Spleen (tissue), 7 donors: ENCODE results near the gene LOXHD1.

Experiments used
- CTCF ChIP-seq, 11 experiments: fragments of 200-600 bp in 7 of 11; fragments of 450-650 bp in 4 of 11; sonication (generic) in 4 of 11; IDR thresholded peaks in 8 of 11; conservative IDR thresholded peaks in 3 of 11; 1 replicate in 7 of 11; 2 replicates in 4 of 11; pipeline versions ENCODE4 v1.4.0 to v1.8.0; 2016 to 2021; ENCODE audit warnings: antibody characterized with exemption in 11 of 11, inconsistent platforms in 4 of 11, mild to moderate bottlenecking in 1 of 11
- POLR2A ChIP-seq, 3 donors: fragments of 450-650 bp; IDR thresholded peaks; one replicate each; pipeline ENCODE4 v1.5.1; 2017; ENCODE audit warnings: antibody characterized with exemption in 3 of 3, mild to moderate bottlenecking in 1 of 3
- POLR2AphosphoS5 ChIP-seq, 3 donors: sonication (generic); formaldehyde crosslinking; IDR thresholded peaks; one replicate each; pipeline ENCODE4 v1.5.1; 2017; ENCODE audit warnings: antibody characterized with exemption in 3 of 3
- donor health status: DM: no; HTN: no; CAD: no; lungs with moderate emphysema.
- donor health status: DM: no; HTN: no; CAD: no.
- donor health status: DM: no; HTN: no; CAD: no.

GRCh38 chr18:46683252-46683651, 26.2 kb upstream of the LOXHD1 start:
- TF ChIP-seq CTCF (IDR thresholded peaks at IDR 0.05 in 8 of 11, conservative IDR thresholded peaks at IDR 0.05 in 3 of 11) (no peak), POLR2A (IDR thresholded peaks at IDR 0.05) (no peak), POLR2AphosphoS5 (IDR thresholded peaks at IDR 0.05) (no peak)
